K562 (cell line): ENCODE results near the gene TMEM192.
"Not testable (repeated sequence)": the region's sequence is repeated elsewhere in the genome, so short reads cannot be mapped to it uniquely, and the experiment has no call there.

Experiments used
- ATF1 ChIP-seq, 2 experiments: fragments of 450-650 bp in 1 of 2; IDR thresholded peaks; 2 replicates each; pipeline ENCODE4 v1.6.1; 2016; ENCODE audit warnings: missing compliant biosample characterization in 1 of 2, missing genetic modification characterization in 1 of 2
- CBX1 ChIP-seq: sonication (generic); IDR thresholded peaks from 2 replicates; pipeline ENCODE4 v1.6.1; 2016; ENCODE audit warnings: antibody characterized with exemption, low read depth, mild to moderate bottlenecking
- EP300 ChIP-seq: IDR thresholded peaks from 2 replicates; pipeline ENCODE4 v1.6.1; 2012; ENCODE audit warnings: low read length, improper control_type of control experiment
- ESRRB ChIP-seq: fragments of 250-450 bp; sonication (Bioruptor Pico); IDR thresholded peaks from 2 replicates; pipeline ENCODE4 v1.5.0; 2020; ENCODE audit warnings: mild to moderate bottlenecking, moderate library complexity, borderline replicate concordance
- EZH2 ChIP-seq: IDR thresholded peaks from 2 replicates; pipeline ENCODE4 v1.6.1; 2012; ENCODE audit warnings: low read depth, mild to moderate bottlenecking, inconsistent platforms, low read length, borderline replicate concordance
- FOSL1 ChIP-seq: fragments of 200-800 bp; sonication (Bioruptor generic); conservative IDR thresholded peaks from 2 replicates; pipeline ENCODE4 v1.6.1; 2016; ENCODE audit warnings: missing genetic modification characterization, missing compliant biosample characterization
- FOXK2 ChIP-seq, 2 experiments: fragments of 450-650 bp; IDR thresholded peaks in 1 of 2; conservative IDR thresholded peaks in 1 of 2; 2 replicates each; pipeline ENCODE4 v1.6.1; 2016; ENCODE audit warnings: low read depth in 2 of 2, mild to moderate bottlenecking in 1 of 2
- GTF2F1 ChIP-seq: IDR thresholded peaks from 2 replicates; pipeline ENCODE4 v1.6.1; 2011; ENCODE audit warnings: low read depth, low read length, improper control_type of control experiment
- JUNB ChIP-seq: fragments of 450-650 bp; formaldehyde crosslinking; conservative IDR thresholded peaks from 2 replicates; pipeline ENCODE4 v1.4.0; 2020; ENCODE audit warnings: mild to moderate bottlenecking
- JUND ChIP-seq, 2 experiments: IDR thresholded peaks; 2 replicates in 1 of 2; 3 replicates in 1 of 2; pipeline ENCODE4 v1.6.1; 2011; ENCODE audit warnings: borderline replicate concordance in 2 of 2, low read depth in 2 of 2, low read length in 2 of 2, improper control_type of control experiment in 1 of 2, missing biosample characterization in 1 of 2, missing genetic modification characterization in 1 of 2, missing genetic modification reagents in 1 of 2
- NR2F6 ChIP-seq: fragments of 450-650 bp; formaldehyde crosslinking; IDR thresholded peaks from 2 replicates; pipeline ENCODE4 v1.4.0; 2020; ENCODE audit warnings: mild to moderate bottlenecking
- ZNF354B ChIP-seq: fragments of 250-450 bp; sonication (Bioruptor Pico); IDR thresholded peaks from 2 replicates; pipeline ENCODE4 v1.4.0; 2020
- TF ChIP-seq, protein P1 (sequence below), 3 experiments: IDR thresholded peaks in 2 of 3; conservative IDR thresholded peaks in 1 of 3; 2 replicates each; pipeline ENCODE4 v1.5.1; 2011 to 2012; ENCODE audit warnings: low read length in 3 of 3, mild to moderate bottlenecking in 3 of 3, control low read depth in 2 of 3, improper control_type of control experiment in 1 of 3, inconsistent platforms in 1 of 3, low read depth in 1 of 3, mixed read lengths in 1 of 3, moderate library complexity in 1 of 3; ENCODE audit not compliant: insufficient read depth in 2 of 3
- TF ChIP-seq, protein P2 (sequence below): fragments of 250-450 bp; sonication (Bioruptor Pico); IDR thresholded peaks from 2 replicates; pipeline ENCODE4 v1.4.0; 2020; ENCODE audit warnings: mild to moderate bottlenecking, moderate library complexity, borderline replicate concordance

- not testable (repeated sequence) for TF ChIP-seq CBX1; GTF2F1; ZNF354B (CRISPR knock-in tag); JUND (IDR thresholded peaks at IDR 0.05; ENCODE audit: borderline replicate concordance, low read depth, low read length); JUND (tag; IDR thresholded peaks at IDR 0.05; ENCODE audit: borderline replicate concordance, low read depth, low read length); EZH2; ESRRB (CRISPR knock-in tag); NR2F6 (CRISPR knock-in tag); ATF1 (CRISPR knock-in tag; IDR thresholded peaks at IDR 0.05); ATF1 (tag; IDR thresholded peaks at IDR 0.05); FOSL1 (tag); JUNB; FOXK2 (conservative IDR thresholded peaks at IDR 0.05 in 1 of 2, IDR thresholded peaks at IDR 0.05 in 1 of 2; ENCODE audit: low read depth in 2 of 2); EP300
- TF ChIP-seq, protein P1, sequence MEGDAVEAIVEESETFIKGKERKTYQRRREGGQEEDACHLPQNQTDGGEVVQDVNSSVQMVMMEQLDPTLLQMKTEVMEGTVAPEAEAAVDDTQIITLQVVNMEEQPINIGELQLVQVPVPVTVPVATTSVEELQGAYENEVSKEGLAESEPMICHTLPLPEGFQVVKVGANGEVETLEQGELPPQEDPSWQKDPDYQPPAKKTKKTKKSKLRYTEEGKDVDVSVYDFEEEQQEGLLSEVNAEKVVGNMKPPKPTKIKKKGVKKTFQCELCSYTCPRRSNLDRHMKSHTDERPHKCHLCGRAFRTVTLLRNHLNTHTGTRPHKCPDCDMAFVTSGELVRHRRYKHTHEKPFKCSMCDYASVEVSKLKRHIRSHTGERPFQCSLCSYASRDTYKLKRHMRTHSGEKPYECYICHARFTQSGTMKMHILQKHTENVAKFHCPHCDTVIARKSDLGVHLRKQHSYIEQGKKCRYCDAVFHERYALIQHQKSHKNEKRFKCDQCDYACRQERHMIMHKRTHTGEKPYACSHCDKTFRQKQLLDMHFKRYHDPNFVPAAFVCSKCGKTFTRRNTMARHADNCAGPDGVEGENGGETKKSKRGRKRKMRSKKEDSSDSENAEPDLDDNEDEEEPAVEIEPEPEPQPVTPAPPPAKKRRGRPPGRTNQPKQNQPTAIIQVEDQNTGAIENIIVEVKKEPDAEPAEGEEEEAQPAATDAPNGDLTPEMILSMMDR (IDR thresholded peaks at IDR 0.05 in 2 of 3, conservative IDR thresholded peaks at IDR 0.05 in 1 of 3; ENCODE audit: insufficient read depth in 2 of 3, low read depth in 1 of 3, low read length in 3 of 3), result not testable (repeated sequence)
- TF ChIP-seq, protein P2, sequence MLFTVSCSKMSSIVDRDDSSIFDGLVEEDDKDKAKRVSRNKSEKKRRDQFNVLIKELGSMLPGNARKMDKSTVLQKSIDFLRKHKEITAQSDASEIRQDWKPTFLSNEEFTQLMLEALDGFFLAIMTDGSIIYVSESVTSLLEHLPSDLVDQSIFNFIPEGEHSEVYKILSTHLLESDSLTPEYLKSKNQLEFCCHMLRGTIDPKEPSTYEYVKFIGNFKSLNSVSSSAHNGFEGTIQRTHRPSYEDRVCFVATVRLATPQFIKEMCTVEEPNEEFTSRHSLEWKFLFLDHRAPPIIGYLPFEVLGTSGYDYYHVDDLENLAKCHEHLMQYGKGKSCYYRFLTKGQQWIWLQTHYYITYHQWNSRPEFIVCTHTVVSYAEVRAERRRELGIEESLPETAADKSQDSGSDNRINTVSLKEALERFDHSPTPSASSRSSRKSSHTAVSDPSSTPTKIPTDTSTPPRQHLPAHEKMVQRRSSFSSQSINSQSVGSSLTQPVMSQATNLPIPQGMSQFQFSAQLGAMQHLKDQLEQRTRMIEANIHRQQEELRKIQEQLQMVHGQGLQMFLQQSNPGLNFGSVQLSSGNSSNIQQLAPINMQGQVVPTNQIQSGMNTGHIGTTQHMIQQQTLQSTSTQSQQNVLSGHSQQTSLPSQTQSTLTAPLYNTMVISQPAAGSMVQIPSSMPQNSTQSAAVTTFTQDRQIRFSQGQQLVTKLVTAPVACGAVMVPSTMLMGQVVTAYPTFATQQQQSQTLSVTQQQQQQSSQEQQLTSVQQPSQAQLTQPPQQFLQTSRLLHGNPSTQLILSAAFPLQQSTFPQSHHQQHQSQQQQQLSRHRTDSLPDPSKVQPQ (CRISPR knock-in tag), result not testable (repeated sequence)
These were observed 39.3 kb downstream of the TMEM192 start for GRCh38 chr4:165073346-165073745.
